Endothelial cell of umbilical vein (primary cell): ENCODE results near the gene ZC2HC1C. TPM values are rescaled to one million over a fixed set of nuclear protein-coding genes. Genes with fewer than 3 reads are reported as not detected.

ENCODE experiments used
- Bru-seq: library from RNA; stranded (reverse); fragments of 400-500 nt; gene quantifications from one replicate; lab custom pipeline; 2021; lab: Mats Ljungman, UMichigan
- BruChase-seq, 2 experiments: library from RNA; stranded (reverse); fragments of 400-500 nt; gene quantifications; one replicate each; lab custom pipeline; 2021; lab: Mats Ljungman, UMichigan
- BruUV-seq: library from RNA; stranded (reverse); fragments of 400-500 nt; replicated peaks from 2 replicates; lab custom pipeline; 2021; lab: Mats Ljungman, UMichigan
- CTCF ChIA-PET: fragments of 300-600, 350-600 bp; sonication (Branson Sonifier 250); formaldehyde crosslinking; loops from one replicate; lab custom pipeline; 2021; ENCODE audit warnings: antibody characterized with exemption, inconsistent platforms; lab: Charles Lee
- POLR2A ChIA-PET: fragments of 300-600, 350-600 bp; sonication (Branson Sonifier 250); formaldehyde crosslinking; loops from one replicate; lab custom pipeline; 2021; ENCODE audit warnings: antibody characterized with exemption, inconsistent platforms; lab: Charles Lee
- DNase-seq: peaks from one replicate; pipeline ENCODE4 v3.0.0-alpha.2; 2011; ENCODE audit warnings: low read depth, low spot score
- FAIRE-seq: peaks from 2 replicates; lab custom pipeline; 2011; peaks lifted over from hg19 to GRCh38; lab: Jason Lieb, UNC
- H2AFZ ChIP-seq: 2 replicates; pipeline ENCODE4 v1.6.0; 2012; ENCODE audit warnings: low read depth, low read length, control low read depth, inconsistent platforms
- H3K27ac ChIP-seq: 2 replicates; pipeline ENCODE4 v1.5.1; 2011; ENCODE audit warnings: low read depth, mild to moderate bottlenecking, control low read depth, low read length, moderate library complexity; ENCODE audit not compliant: insufficient read depth
- H3K27me3 ChIP-seq, 2 experiments: 2 replicates each; pipeline versions ENCODE4 v1.6.0 to v1.6.1; 2011; ENCODE audit warnings: low read length in 2 of 2, mixed read lengths in 1 of 2; ENCODE audit not compliant: control insufficient read depth in 2 of 2, insufficient read depth in 2 of 2
- H3K36me3 ChIP-seq, 2 experiments: 2 replicates in 1 of 2; 3 replicates in 1 of 2; pipeline ENCODE4 v1.5.1; 2011; ENCODE audit warnings: low read length in 2 of 2, mild to moderate bottlenecking in 1 of 2, moderate library complexity in 1 of 2; ENCODE audit not compliant: control insufficient read depth in 2 of 2, insufficient read depth in 2 of 2; ENCODE audit errors: extremely low read depth in 1 of 2
- H3K4me1 ChIP-seq: 3 replicates; pipeline ENCODE4 v1.5.1; 2011; ENCODE audit warnings: mild to moderate bottlenecking, low read length; ENCODE audit not compliant: control insufficient read depth, insufficient read depth; ENCODE audit errors: extremely low read depth
- H3K4me2 ChIP-seq: 2 replicates; pipeline ENCODE4 v1.6.1; 2011; ENCODE audit warnings: low read length, control low read depth, mixed read lengths; ENCODE audit not compliant: insufficient read depth
- H3K4me3 ChIP-seq, 3 experiments: fragments of 200-600 bp in 1 of 3; sonication (generic), shearing (Covaris generic) in 1 of 3; replicated peaks in 1 of 3; 2 replicates each; pipeline ENCODE4 v1.5.1; 2011 to 2016; ENCODE audit warnings: control low read depth in 3 of 3, low read length in 3 of 3, mild to moderate bottlenecking in 2 of 3, inconsistent platforms in 1 of 3, low read depth in 1 of 3, moderate library complexity in 1 of 3; ENCODE audit not compliant: insufficient read depth in 1 of 3
- H3K79me2 ChIP-seq: 2 replicates; pipeline ENCODE4 v1.6.0; 2012; ENCODE audit warnings: low read length, inconsistent platforms; ENCODE audit not compliant: control insufficient read depth, insufficient read depth
- H3K9ac ChIP-seq: replicated peaks from 2 replicates; pipeline ENCODE3; 2011; ENCODE audit warnings: low read length, control low read depth; ENCODE audit not compliant: insufficient read depth; ENCODE audit errors: extremely low read depth
- H3K9me1 ChIP-seq: replicated peaks from 3 replicates; pipeline ENCODE4 v1.6.0; 2011; ENCODE audit warnings: mild to moderate bottlenecking, low read length; ENCODE audit not compliant: control insufficient read depth, insufficient read depth; ENCODE audit errors: extremely low read depth
- H3K9me3 ChIP-seq: replicated peaks from 2 replicates; pipeline ENCODE4 v1.5.1; 2012; ENCODE audit warnings: low read length, inconsistent platforms; ENCODE audit not compliant: control insufficient read depth, insufficient read depth
- H4K20me1 ChIP-seq: replicated peaks from 2 replicates; pipeline ENCODE3; 2011; ENCODE audit warnings: mild to moderate bottlenecking, low read length; ENCODE audit not compliant: control insufficient read depth, insufficient read depth; ENCODE audit errors: extremely low read depth
- EZH2 ChIP-seq: IDR thresholded peaks from 2 replicates; pipeline ENCODE4 v1.6.1; 2012; ENCODE audit warnings: borderline replicate concordance, low read depth, mild to moderate bottlenecking, moderate library complexity, low read length, inconsistent platforms; ENCODE audit not compliant: severe bottlenecking
- FOS ChIP-seq: IDR thresholded peaks from 2 replicates; pipeline ENCODE4 v1.6.1; 2011; ENCODE audit warnings: mild to moderate bottlenecking, low read length, moderate library complexity, borderline replicate concordance; ENCODE audit not compliant: insufficient read depth
- GATA2 ChIP-seq: IDR thresholded peaks from 2 replicates; pipeline ENCODE4 v1.7.0; 2011; ENCODE audit warnings: low read depth, mild to moderate bottlenecking, moderate library complexity, mixed read lengths, low read length; ENCODE audit not compliant: insufficient read length, insufficient read depth
- JUN ChIP-seq: IDR thresholded peaks from 2 replicates; pipeline ENCODE4 v1.6.1; 2011; ENCODE audit warnings: borderline replicate concordance, low read depth; ENCODE audit not compliant: insufficient read length, insufficient read depth
- MYC ChIP-seq: IDR thresholded peaks from one replicate; pipeline ENCODE4 v1.6.1; 2011; ENCODE audit warnings: mild to moderate bottlenecking, low read depth, low read length
- POLR2A ChIP-seq: IDR thresholded peaks from 2 replicates; pipeline ENCODE4 v1.6.1; 2012; ENCODE audit warnings: low read depth, mild to moderate bottlenecking, control low read depth, low read length
- POLR2AphosphoS5 ChIP-seq: IDR thresholded peaks from 2 replicates; pipeline ENCODE4 v1.6.1; 2012; ENCODE audit warnings: low read depth, mild to moderate bottlenecking, control low read depth, low read length, moderate library complexity; ENCODE audit not compliant: insufficient read depth
- dilution Hi-C: fragments of 300-500 bp; cut with MboI; formaldehyde crosslinking; loops from one replicate; pipeline ENCODE4 v1.15.0; 2019; ENCODE audit warnings: low sequenced_read_pairs; ENCODE audit not compliant: extremely low pct_ligation_motif_present
- intact Hi-C: fragments of 100-400 bp; cut with micrococcal nuclease; formaldehyde crosslinking; loops from one replicate; pipeline ENCODE4 v1.10.0; 2022
- long read RNA-seq: library from polyadenylated mRNA; stranded (forward); transcript quantifications from one replicate; pipeline ENCODE4 v2.0.0, GENCODE V29; 2021
- polyA minus RNA-seq, 3 experiments: library from RNA; depleted of rRNA, polyadenylated mRNA; stranded (reverse); fragments of >200 nt; gene quantifications; 1 replicate in 1 of 3; 2 replicates in 2 of 3; pipeline ENCODE4 v1.2.3, GENCODE V29; 2011
- polyA plus RNA-seq, 4 experiments: library from polyadenylated mRNA; depleted of rRNA in 3 of 4; stranded (reverse) in 3 of 4; unstranded in 1 of 4; fragments of >200 nt; gene quantifications; 2 replicates each; pipeline versions ENCODE4 v1.2.1 to v1.2.3, GENCODE V29; 2011 to 2012; ENCODE audit warnings: missing spikeins in 1 of 4
- total RNA-seq: library from RNA; stranded (reverse); gene quantifications from 2 replicates; pipeline ENCODE4 v1.2.3, GENCODE V29; 2021
- TF ChIP-seq, protein P1 (sequence below): IDR thresholded peaks from 2 replicates; pipeline ENCODE4 v1.6.1; 2011; ENCODE audit not compliant: insufficient read depth, insufficient read length
- TF ChIP-seq, protein P2 (sequence below), 2 donors: IDR thresholded peaks; 1 replicate in 1 of 2; 2 replicates in 1 of 2; pipeline ENCODE4 v1.5.1; 2011; ENCODE audit warnings: low read length in 2 of 2, mild to moderate bottlenecking in 2 of 2, moderate library complexity in 2 of 2, control low read depth in 1 of 2, inconsistent platforms in 1 of 2, low read depth in 1 of 2; ENCODE audit not compliant: insufficient read depth in 1 of 2; ENCODE audit errors: extremely low read depth in 1 of 2

ZC2HC1C gene, protein sequence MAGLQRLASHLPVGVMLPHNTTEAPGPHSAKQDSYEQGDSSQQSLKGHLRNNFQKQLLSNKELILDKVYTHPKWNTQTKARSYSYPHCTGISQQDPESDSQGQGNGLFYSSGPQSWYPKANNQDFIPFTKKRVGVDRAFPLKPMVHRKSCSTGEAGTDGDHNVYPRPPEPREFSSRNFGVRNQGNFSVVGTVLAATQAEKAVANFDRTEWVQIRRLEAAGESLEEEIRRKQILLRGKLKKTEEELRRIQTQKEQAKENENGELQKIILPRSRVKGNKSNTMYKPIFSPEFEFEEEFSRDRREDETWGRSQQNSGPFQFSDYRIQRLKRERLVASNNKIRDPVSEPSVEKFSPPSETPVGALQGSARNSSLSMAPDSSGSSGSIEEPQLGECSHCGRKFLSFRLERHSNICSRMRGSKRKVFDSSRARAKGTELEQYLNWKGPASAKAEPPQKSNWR
- total RNA-seq (0.91 and 3.6 TPM in 2 replicates), polyA plus RNA-seq (0.72 and 0.84 TPM in 2 replicates), polyA minus RNA-seq (1.00 and 1.9 TPM in 2 replicates), Bru-seq, nascent RNA (percentile 32 among the genes with signal in this experiment), BruChase-seq, experiment 1, labeled RNA remaining after a 6-hour chase (percentile 26 among the genes with signal in this experiment), BruChase-seq, experiment 2, labeled RNA remaining after a 2-hour chase (percentile 22 among the genes with signal in this experiment)
- 0.78 and 0.90 TPM in 2 replicates for polyA plus RNA-seq (2011; cell fraction: cytosol; rRNA removed)
- polyA plus RNA-seq (2011; cell fraction: nucleus; rRNA removed) = 0.87 and 2.4 TPM in 2 replicates
- 0.68 and 1.5 TPM in 2 replicates for polyA plus RNA-seq (2012)
- 2.4 TPM for polyA minus RNA-seq (2011; cell fraction: cytosol; rRNA and poly(A)+ RNA removed)
- 2.2 and 3.8 TPM in 2 replicates for polyA minus RNA-seq (2011; cell fraction: nucleus; rRNA and poly(A)+ RNA removed)
- long read RNA-seq, partial matches to known transcripts = 0 of 7 reads
- long read RNA-seq, other reads (novel, unspliced or antisense) = 5 of 7 reads

DNA sequence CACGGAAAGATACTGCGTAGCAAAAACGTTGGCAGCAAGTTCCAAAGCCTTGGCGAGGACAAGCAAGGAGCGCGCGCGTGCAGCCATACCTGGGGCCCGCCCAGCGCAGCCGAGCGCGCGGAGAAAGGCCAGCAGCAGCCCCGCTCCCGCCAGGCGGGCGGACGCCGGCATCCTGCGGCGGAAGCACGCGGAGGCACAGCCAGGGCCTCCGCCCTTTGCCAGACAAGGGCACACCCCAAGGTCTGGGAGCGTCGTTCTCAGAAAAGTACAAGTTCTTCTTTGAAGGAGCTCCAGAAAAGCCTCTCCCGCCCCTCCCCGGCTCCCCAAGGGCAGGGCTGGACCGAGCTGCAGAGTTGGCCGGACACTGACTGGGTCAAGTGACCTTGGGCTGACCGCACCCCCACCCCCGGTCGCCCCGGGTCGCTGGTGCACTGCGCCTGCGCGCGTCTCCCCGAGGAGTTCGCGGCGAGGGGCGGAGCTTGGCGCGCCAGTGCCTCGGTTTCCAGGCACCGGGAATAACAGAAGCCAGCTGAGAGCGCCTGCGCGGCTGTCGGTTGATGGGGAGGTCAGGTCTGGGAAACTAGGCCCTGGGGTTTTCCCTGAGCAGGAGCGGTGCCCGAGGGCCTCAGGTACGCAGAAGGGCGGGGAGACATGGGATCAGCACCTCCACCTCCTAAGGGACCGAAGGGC, at the start of gene ZC2HC1C:
TSS of gene ZC2HC1C (plus strand) at position 521 of the 690 bp plus-strand sequence. CDS start 933 bp downstream, outside the sequence.
- DNase-seq = peak; percentile 91
- Histone ChIP-seq H2AFZ (peak within 1 kb of the TSS; percentile 55), H3K27me3 (no peaks in the 10 kb centered on the region), H3K36me3 (no peaks in the 10 kb centered on the region), H3K79me2 (no peaks in the 10 kb centered on the region), H3K4me3 (peak within 1 kb of the TSS; percentile 31 to 69 (median 59)), H4K20me1 (no peaks in the 10 kb centered on the region), H3K9me3 (no peaks in the 10 kb centered on the region), H3K27ac (peak within 1 kb of the TSS; percentile 86), H3K9me1 (no peaks in the 10 kb centered on the region), H3K4me2 (peak within 1 kb of the TSS; percentile 95), H3K4me1 (peaks cover 14% of the 10 kb centered on the region), H3K9ac (peak within 1 kb of the TSS; percentile 72)
- no TSS peak for BruUV-seq
- peak; percentile 76 for FAIRE-seq
- TF ChIP-seq POLR2A = peak; percentile 77
- TF ChIP-seq EZH2 = no peak
- TF ChIP-seq, protein P1, sequence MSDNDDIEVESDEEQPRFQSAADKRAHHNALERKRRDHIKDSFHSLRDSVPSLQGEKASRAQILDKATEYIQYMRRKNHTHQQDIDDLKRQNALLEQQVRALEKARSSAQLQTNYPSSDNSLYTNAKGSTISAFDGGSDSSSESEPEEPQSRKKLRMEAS = peak; percentile 13
- TF ChIP-seq FOS = peak; percentile 3
- no peak for TF ChIP-seq GATA2
- TF ChIP-seq JUN = no peak
- TF ChIP-seq, protein P2, sequence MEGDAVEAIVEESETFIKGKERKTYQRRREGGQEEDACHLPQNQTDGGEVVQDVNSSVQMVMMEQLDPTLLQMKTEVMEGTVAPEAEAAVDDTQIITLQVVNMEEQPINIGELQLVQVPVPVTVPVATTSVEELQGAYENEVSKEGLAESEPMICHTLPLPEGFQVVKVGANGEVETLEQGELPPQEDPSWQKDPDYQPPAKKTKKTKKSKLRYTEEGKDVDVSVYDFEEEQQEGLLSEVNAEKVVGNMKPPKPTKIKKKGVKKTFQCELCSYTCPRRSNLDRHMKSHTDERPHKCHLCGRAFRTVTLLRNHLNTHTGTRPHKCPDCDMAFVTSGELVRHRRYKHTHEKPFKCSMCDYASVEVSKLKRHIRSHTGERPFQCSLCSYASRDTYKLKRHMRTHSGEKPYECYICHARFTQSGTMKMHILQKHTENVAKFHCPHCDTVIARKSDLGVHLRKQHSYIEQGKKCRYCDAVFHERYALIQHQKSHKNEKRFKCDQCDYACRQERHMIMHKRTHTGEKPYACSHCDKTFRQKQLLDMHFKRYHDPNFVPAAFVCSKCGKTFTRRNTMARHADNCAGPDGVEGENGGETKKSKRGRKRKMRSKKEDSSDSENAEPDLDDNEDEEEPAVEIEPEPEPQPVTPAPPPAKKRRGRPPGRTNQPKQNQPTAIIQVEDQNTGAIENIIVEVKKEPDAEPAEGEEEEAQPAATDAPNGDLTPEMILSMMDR (IDR thresholded peaks at IDR 0.05; ENCODE audit: extremely low read depth in 1 of 2, insufficient read depth in 1 of 2, low read depth in 1 of 2, low read length in 2 of 2) = no peak
- peak; percentile 88 for TF ChIP-seq POLR2AphosphoS5
- no peak for TF ChIP-seq MYC
- dilution Hi-C loops = no loop called here
- intact Hi-C loops = loop anchor here (1.0 to 5.0 kb wide), 4 partner anchors 10 to 122 kb away; partner anchors contain the start of genes EIF2B2 and PGF
- POLR2A ChIA-PET = interaction anchor here (0.6 to 1.3 kb wide), 2 partner anchors 114 kb away, joined by 3 to 4 read pairs; partner anchors contain the start of gene PGF
- CTCF ChIA-PET = interaction anchor here (0.6 to 2.8 kb wide), 8 partner anchors 19 to 197 kb away, joined by 3 to 15 read pairs (median 4); no protein-coding TSS in a partner anchor
